OCI-LY1 (cell line): Measurements from ENCODE around the gene TPRX2.
"Not testable (repeated sequence)": the region's sequence is repeated elsewhere in the genome, so short reads cannot be mapped to it uniquely, and the experiment has no call there.

Experiments used
- H2AFZ ChIP-seq: fragments of 200-600 bp; sonication (generic), shearing (Covaris generic); 2 replicates; pipeline ENCODE4 v1.6.0; 2014; ENCODE audit warnings: antibody characterized with exemption, mild to moderate bottlenecking, low read length
- H3F3A ChIP-seq: fragments of 200-600 bp; sonication (generic), shearing (Covaris generic); 2 replicates; pipeline ENCODE4 v1.6.0; 2014; ENCODE audit warnings: mild to moderate bottlenecking, antibody characterized with exemption, low read length, moderate library complexity; ENCODE audit not compliant: insufficient read depth
- H3K27ac ChIP-seq: fragments of 200-600 bp; sonication (generic); 2 replicates; pipeline ENCODE4 v1.5.1; 2014; ENCODE audit warnings: low read length, mixed run types, mild to moderate bottlenecking, low read depth; ENCODE audit not compliant: poor library complexity, severe bottlenecking
- H3K27me3 ChIP-seq: fragments of 200-600 bp; sonication (generic); 2 replicates; pipeline ENCODE4 v1.6.0; 2014; ENCODE audit warnings: antibody characterized with exemption, mild to moderate bottlenecking, low read length, moderate library complexity; ENCODE audit not compliant: insufficient read depth
- H3K36me3 ChIP-seq: fragments of 200-600 bp; sonication (generic); 2 replicates; pipeline ENCODE4 v1.6.1; 2014; ENCODE audit warnings: mild to moderate bottlenecking, antibody characterized with exemption, low read length, moderate library complexity, mixed read lengths; ENCODE audit not compliant: insufficient read depth
- H3K4me1 ChIP-seq: fragments of 200-600 bp; sonication (generic); 2 replicates; pipeline ENCODE4 v1.5.1; 2014; ENCODE audit warnings: mild to moderate bottlenecking, low read length, moderate library complexity; ENCODE audit not compliant: insufficient read depth, severe bottlenecking
- H3K4me2 ChIP-seq: fragments of 200-600 bp; sonication (generic), shearing (Covaris generic); 2 replicates; pipeline ENCODE4 v1.6.1; 2014; ENCODE audit warnings: low read length
- H3K4me3 ChIP-seq: fragments of 200-600 bp; sonication (generic); 2 replicates; pipeline ENCODE4 v1.5.1; 2014; ENCODE audit warnings: low read length, low read depth, mild to moderate bottlenecking, mixed read lengths; ENCODE audit not compliant: poor library complexity, severe bottlenecking
- H3K79me2 ChIP-seq: fragments of 200-600 bp; shearing (Covaris generic); 2 replicates; pipeline ENCODE4 v1.6.1; 2016; ENCODE audit warnings: mixed run types, low read length, mixed read lengths; ENCODE audit not compliant: insufficient read depth
- H3K9ac ChIP-seq: fragments of 200-600 bp; sonication (generic), shearing (Covaris generic); 2 replicates; pipeline ENCODE4 v1.6.1; 2014; ENCODE audit warnings: mild to moderate bottlenecking, low read length, mixed read lengths
- H3K9me2 ChIP-seq: fragments of 200-600 bp; sonication (generic), shearing (Covaris generic); 2 replicates; pipeline ENCODE4 v1.6.1; 2014; ENCODE audit warnings: low read depth, mild to moderate bottlenecking, low read length, mixed read lengths
- H3K9me3 ChIP-seq: fragments of 200-600 bp; shearing (Covaris generic); 2 replicates; pipeline ENCODE4 v1.6.1; 2014; ENCODE audit warnings: low read length, mixed read lengths
- H4K20me1 ChIP-seq: fragments of 200-600 bp; sonication (generic), shearing (Covaris generic); 2 replicates; pipeline ENCODE4 v1.6.0; 2016; ENCODE audit warnings: mild to moderate bottlenecking, low read length; ENCODE audit not compliant: insufficient read depth
- CTCF ChIP-seq: fragments of 200-600 bp; sonication (generic), shearing (Covaris generic); IDR thresholded peaks from 2 replicates; pipeline ENCODE4 v1.5.1; 2017; ENCODE audit warnings: mild to moderate bottlenecking, antibody characterized with exemption, low read length, moderate library complexity, mixed read lengths
- EZH2 ChIP-seq: fragments of 200-600 bp; sonication (generic), shearing (Covaris generic); IDR thresholded peaks from 2 replicates; pipeline ENCODE4 v1.8.0; 2017; ENCODE audit warnings: borderline replicate concordance, mixed run types, mild to moderate bottlenecking, antibody characterized with exemption, low read length, moderate library complexity, mixed read lengths

TPRX2 gene

GRCh38 chr19:47853003-47853402 lies 6.0 kb upstream of the TPRX2 start:
- H2AFZ ChIP-seq: no peak overlapping the region
- no peak overlapping the region for H3K4me3 ChIP-seq
- no peaks in the 10 kb centered on the region for H3F3A ChIP-seq
- no peak overlapping the region for H3K4me2 ChIP-seq
- H3K36me3 ChIP-seq: no peaks in the 10 kb centered on the region
- H3K4me1 ChIP-seq: no peaks in the 10 kb centered on the region
- H3K27ac ChIP-seq: no peak overlapping the region
- H3K9ac ChIP-seq: no peak overlapping the region
- no peaks in the 10 kb centered on the region for H3K9me3 ChIP-seq
- no peaks in the 10 kb centered on the region for H4K20me1 ChIP-seq
- no peak for TF ChIP-seq CTCF
- TF ChIP-seq EZH2: no peak
- no peaks in the 10 kb centered on the region for H3K9me2 ChIP-seq
- no peaks in the 10 kb centered on the region for H3K79me2 ChIP-seq
- H3K27me3 ChIP-seq: no peaks in the 10 kb centered on the region

- Histone ChIP-seq H2AFZ (no peak overlapping the region), H3K9ac (no peak overlapping the region), H3K79me2 (no peaks in the 10 kb centered on the region), H3K9me2 (no peaks in the 10 kb centered on the region), H3F3A (no peaks in the 10 kb centered on the region), H4K20me1 (no peaks in the 10 kb centered on the region), H3K9me3 (no peaks in the 10 kb centered on the region), H3K27ac (no peak overlapping the region), H3K4me1 (no peaks in the 10 kb centered on the region), H3K4me3 (no peak overlapping the region), H3K27me3 (no peaks in the 10 kb centered on the region), H3K4me2 (no peak overlapping the region), H3K36me3 (no peaks in the 10 kb centered on the region)
- TF ChIP-seq CTCF (no peak), EZH2 (no peak)
These were observed 4.6 kb upstream of the TPRX2 start for GRCh38 chr19:47854459-47854858.

DNA sequence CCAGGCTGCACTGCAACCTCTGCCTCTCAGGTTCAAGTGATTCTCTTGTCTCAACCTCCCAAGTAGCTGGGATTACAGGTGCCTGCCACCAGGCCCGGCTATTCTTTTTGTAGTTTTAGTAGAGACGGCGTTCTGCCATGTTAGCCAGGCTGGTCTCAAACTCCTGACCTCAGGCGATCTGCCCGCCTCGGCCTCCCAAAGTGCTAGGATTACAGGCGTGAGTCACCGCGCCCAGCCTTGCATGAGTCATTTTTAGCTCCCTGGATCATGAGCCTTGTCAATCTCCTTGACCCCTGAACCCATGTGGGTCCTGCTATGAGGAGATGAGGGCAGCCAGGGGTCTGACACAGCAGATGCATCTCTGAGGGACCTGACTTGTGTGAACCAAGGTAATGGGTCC lies 804 bp upstream of the TPRX2 start:
- not testable (repeated sequence) for H3K27ac ChIP-seq, H4K20me1 ChIP-seq, H2AFZ ChIP-seq, H3K79me2 ChIP-seq, H3K4me3 ChIP-seq, H3K4me2 ChIP-seq, H3K9me3 ChIP-seq, H3K9me2 ChIP-seq, H3K9ac ChIP-seq, H3F3A ChIP-seq, H3K4me1 ChIP-seq, H3K27me3 ChIP-seq, H3K36me3 ChIP-seq

GRCh38 chr19:47859838-47860237 lies 803 bp downstream of the TPRX2 start:
- H3K9me2 ChIP-seq: not testable (repeated sequence)

More at GRCh38 chr19:47859838-47860237, 803 bp downstream of the TPRX2 start:
- H4K20me1 ChIP-seq, H3K79me2 ChIP-seq, H3K4me1 ChIP-seq, H3K9ac ChIP-seq, H2AFZ ChIP-seq, H3F3A ChIP-seq, H3K27ac ChIP-seq, H3K4me3 ChIP-seq, H3K4me2 ChIP-seq, H3K27me3 ChIP-seq, H3K9me3 ChIP-seq, H3K36me3 ChIP-seq: not testable (repeated sequence)
